Activated effector memory CD4-positive, alpha-beta T cell treated with anti-CD3 and anti-CD28 coated beads, Interleukin-2, amount 50 U/mL, for 16 hours (primary cell): Measurements from ENCODE around the gene AKR7A3.

Experiments
- DNase-seq: peaks from one replicate; pipeline ENCODE4 v3.0.0-alpha.2; 2020

Gene AKR7A3

DNA sequence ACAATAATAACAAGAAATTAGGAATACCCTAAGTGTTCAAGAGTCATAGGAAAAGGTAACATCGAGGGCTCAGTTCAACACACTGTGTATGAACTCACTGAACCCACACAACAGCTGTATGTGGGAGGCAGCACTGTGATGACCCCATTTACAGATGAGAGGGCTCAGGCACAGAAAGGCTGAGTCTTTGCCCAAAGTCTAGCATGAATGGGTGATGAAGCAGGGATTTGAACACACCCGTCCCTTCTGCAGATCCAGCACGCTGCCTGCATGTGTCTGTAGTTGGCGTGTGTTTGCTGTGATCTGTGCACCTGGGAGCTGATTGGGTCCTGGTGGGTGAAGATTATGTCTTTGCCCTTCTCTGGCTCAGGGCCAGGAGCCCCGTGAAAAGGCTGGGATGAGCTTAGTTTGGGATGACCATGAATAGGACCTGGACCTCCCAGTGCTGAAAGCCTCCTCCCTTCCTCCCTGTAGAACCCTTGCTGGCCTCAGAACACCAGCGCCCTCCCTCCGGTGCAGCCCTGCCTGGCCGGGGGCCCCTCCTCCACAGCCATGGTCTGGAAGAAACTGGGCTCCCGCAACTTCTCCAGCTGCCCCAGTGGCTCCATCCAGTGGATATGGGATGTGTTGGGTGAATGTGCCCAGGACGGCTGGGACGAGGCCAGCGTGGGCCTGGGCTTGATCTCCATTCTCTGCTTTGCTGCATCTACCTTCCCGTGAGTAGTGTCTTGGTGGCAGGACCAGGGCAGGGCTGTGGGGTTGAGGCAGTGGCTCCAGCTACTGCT, 28.7 kb upstream of the AKR7A3 start:
- DNase-seq, result peak; percentile 38

GRCh38 chr1:19315378-19316198, 27.0 kb upstream of the AKR7A3 start:
- no peak for DNase-seq

DNA sequence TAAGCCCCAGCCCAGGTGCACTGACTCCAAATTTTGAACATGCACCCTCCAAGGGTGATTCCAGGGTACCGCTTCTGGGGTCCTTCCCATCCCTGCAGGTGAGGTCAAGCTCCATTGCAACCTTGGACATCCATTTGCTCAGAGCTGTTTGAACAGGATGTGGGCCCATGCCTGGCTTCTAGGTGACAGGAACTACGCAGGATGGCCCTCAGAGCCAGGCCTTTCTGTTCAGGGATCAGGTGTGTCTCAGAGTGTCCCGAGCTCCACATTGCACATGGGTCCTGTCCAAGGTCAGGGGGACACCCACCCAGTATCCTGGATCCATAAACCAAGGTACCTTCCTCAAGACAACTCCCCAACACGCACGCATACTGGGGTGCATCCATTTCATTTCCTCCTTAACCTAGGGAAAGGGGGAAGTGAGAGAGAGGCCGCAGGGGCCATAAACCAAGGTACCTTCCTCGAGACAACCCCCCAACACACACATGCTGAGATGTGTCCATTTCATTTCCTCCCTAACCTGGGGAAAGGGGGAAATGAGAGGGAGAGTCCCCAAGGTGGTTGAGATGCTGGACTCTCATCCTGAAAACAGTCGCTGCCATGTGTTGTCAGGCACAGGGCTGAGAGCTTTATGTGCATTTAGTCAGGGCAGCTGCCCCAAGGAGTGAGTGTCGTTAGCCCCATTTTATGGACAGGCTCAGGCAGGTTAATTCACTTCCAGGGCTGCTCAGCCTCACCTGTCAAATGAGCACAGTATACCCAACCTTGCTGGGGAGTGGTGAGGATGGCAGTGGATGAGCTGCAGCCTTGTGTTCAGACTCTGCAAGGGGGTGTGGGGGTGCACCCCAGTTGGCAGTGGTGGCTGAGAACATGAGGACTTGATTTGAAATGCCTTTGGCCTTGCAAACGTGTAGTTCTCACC, 25.7 kb upstream of the AKR7A3 start:
- DNase-seq, result no peak

GRCh38 chr1:19313636-19313959, 25.0 kb upstream of the AKR7A3 start:
- DNase-seq, result peak; percentile 38

- DNase-seq, result no peak
These were observed 24.4 kb upstream of the AKR7A3 start for GRCh38 chr1:19312782-19313635.

GRCh38 chr1:19311931-19312781, 23.6 kb upstream of the AKR7A3 start, which contains the start of the genes AKR7A2 and SLC66A1:
AKR7A2 (minus strand) TSS chr1:19312144; CDS start chr1:19312124, 20 bp downstream.
SLC66A1 (plus strand) TSS chr1:19312326; CDS start chr1:19317678, 5,352 bp downstream.
- peak; percentile 97 for DNase-seq

- no peak for DNase-seq
These were observed 22.9 kb upstream of the AKR7A3 start for GRCh38 chr1:19311503-19311930.

DNA sequence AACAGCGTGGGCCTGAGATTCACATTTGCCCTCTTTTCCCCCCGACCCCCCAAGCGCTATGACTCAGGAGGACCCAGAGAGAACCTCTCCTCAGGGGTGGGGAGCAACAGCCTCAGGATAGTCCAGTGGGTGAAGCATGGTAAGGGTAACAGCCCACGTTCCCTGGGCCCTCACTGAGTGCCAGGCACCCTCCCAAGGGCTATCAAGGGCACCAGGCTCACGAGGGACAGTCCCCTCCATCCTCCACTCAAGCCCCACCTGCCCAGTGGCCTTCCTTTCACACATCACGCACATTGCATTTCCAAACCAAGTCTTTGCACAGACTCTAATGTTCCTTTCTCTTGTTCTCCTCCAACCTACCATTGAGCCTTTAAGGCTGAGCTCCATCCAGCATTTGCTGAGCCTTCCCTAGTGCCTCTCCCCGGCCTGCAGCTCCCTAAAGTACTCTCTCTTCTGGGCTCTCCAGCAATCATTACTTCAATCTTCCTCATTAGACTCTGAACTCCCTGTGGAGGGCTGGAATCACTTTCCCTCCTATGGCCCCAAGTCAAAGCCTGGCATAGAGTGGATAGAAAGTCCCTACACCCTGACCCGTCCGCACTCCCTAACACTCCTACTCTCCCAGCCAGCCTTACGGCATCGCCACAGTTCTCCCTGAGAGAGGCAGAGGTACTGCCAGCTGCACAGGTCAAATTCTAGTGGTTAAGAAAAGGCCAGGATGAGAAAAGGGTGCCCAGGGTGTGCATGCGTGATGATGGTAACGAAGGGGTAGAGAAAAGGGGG, 22.3 kb upstream of the AKR7A3 start:
- DNase-seq, result peak; percentile 36

GRCh38 chr1:19310061-19310460, 21.5 kb upstream of the AKR7A3 start:
- peak; percentile 21 for DNase-seq

GRCh38 chr1:19309123-19309813, 20.7 kb upstream of the AKR7A3 start:
- DNase-seq, result peak; percentile 2

GRCh38 chr1:19308509-19308907, 19.9 kb upstream of the AKR7A3 start:
- peak; percentile 3 for DNase-seq

- peak; percentile 48 for DNase-seq
These were observed 19.4 kb upstream of the AKR7A3 start for GRCh38 chr1:19307794-19308508.

- DNase-seq, result peak; percentile 50
These were observed 18.4 kb upstream of the AKR7A3 start for GRCh38 chr1:19306941-19307340.

GRCh38 chr1:19305880-19306279, 17.3 kb upstream of the AKR7A3 start:
- peak; percentile 54 for DNase-seq

- DNase-seq, result peak; percentile 37
These were observed 15.5 kb upstream of the AKR7A3 start for GRCh38 chr1:19304081-19304480.

DNA sequence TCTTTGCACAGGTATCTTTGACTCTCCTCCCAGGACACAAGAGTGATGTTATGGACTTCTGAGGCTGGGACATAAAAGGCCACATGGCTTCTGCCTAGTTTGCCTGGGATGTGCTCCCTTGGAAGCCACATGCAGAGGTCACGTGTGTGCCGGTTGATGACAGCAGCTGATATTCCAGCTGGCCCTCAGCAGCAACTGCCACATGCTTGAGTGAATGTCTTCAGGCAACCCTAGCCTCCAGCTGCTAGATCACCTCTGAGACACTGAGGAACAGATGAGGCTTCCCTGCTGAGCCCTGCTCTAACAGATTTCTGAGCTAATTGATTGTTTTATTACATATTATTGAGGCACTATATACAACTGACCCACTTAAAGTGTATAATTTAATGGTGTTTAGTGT, 11.6 kb upstream of the AKR7A3 start:
- DNase-seq, result peak; percentile 37

DNA sequence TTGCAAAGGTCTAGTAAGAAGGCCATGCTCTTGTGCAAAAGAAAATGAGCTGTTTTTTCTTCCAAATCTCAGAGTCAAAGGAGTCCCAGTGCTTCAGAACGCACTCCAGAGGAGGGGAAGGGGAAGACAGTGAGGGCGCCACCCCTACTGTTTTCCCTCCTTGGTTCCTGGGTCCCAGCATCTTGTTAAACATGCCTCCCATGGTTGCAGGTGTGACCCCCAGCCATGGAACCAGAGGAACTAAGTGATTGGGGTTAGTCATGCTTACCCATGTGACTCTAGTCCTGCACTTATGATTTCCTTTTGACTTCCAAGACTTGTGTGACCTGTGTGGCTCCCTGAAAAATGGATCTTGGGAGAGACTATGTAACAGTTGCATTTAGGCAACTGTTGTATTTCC, 6.1 kb upstream of the AKR7A3 start:
- DNase-seq, result peak; percentile 12

DNA sequence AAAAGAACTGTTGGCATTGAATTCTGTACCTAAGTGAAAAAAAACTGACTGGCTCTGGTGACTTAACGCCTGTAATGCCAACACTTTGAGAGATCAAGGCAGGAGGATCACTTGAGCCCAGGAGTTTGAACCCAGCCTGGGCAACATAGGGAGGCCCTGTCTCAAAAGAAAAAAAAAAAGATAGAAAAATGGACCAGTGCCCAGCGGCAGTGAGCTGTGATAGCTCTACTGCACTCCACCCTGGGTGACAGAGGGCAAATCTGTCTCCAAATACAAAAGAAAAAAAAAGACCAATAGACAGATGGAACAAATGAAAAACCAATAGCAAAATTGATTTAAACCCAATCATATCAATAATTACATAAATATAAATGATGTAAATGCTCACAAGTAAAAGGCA, 674 bp upstream of the AKR7A3 start:
- DNase-seq, result no peak
